Endodermal cell (in vitro differentiated cells): ENCODE results near the gene GATAD2B. TPM values are rescaled to one million over a fixed set of nuclear protein-coding genes. Genes with fewer than 3 reads are reported as not detected.

Experiments
- DNase-seq: peaks from one replicate; pipeline ENCODE4 v3.0.0-alpha.2; 2017
- H3K27ac ChIP-seq: 2 replicates; pipeline ENCODE4 v1.5.1; 2013; ENCODE audit warnings: mild to moderate bottlenecking, low read depth, low read length, moderate library complexity
- H3K27me3 ChIP-seq: 2 replicates; pipeline ENCODE4 v1.6.1; 2013; ENCODE audit warnings: mild to moderate bottlenecking, low read length, moderate library complexity; ENCODE audit not compliant: insufficient read depth, control insufficient read depth, poor library complexity, severe bottlenecking
- H3K36me3 ChIP-seq: 2 replicates; pipeline ENCODE4 v1.7.0; 2013; ENCODE audit warnings: mild to moderate bottlenecking, low read length, moderate library complexity; ENCODE audit not compliant: control insufficient read depth, insufficient read depth
- H3K4me1 ChIP-seq: one replicate; pipeline ENCODE4 v1.7.0; 2013; ENCODE audit warnings: low read length; ENCODE audit not compliant: control insufficient read depth, insufficient read depth
- H3K4me3 ChIP-seq: 2 replicates; pipeline ENCODE4 v1.5.1; 2013; ENCODE audit warnings: mild to moderate bottlenecking, low read length, moderate library complexity
- H3K9ac ChIP-seq: 2 replicates; pipeline ENCODE4 v1.6.1; 2013; ENCODE audit warnings: mild to moderate bottlenecking, low read length, moderate library complexity; ENCODE audit not compliant: poor library complexity, severe bottlenecking; ENCODE audit errors: extremely low read depth
- H3K9me3 ChIP-seq: 2 replicates; pipeline ENCODE4 v1.6.1; 2013; ENCODE audit warnings: mild to moderate bottlenecking, low read length, moderate library complexity; ENCODE audit not compliant: control insufficient read depth
- H3K27ac Mint-ChIP-seq: 2 replicates; pipeline ENCODE4 v1.8.0; 2020; ENCODE audit warnings: mixed read lengths
- H3K27me3 Mint-ChIP-seq: 2 replicates; pipeline ENCODE4 v1.8.0; 2021; ENCODE audit warnings: mild to moderate bottlenecking, mixed read lengths; ENCODE audit not compliant: insufficient read depth
- H3K36me3 Mint-ChIP-seq: 2 replicates; pipeline ENCODE4 v1.8.0; 2020; ENCODE audit warnings: low read depth, mixed read lengths
- H3K4me1 Mint-ChIP-seq: 2 replicates; pipeline ENCODE4 v1.8.0; 2020; ENCODE audit warnings: mixed read lengths
- H3K4me3 Mint-ChIP-seq: 2 replicates; pipeline ENCODE4 v1.8.0; 2020; ENCODE audit warnings: mild to moderate bottlenecking, moderate library complexity, mixed read lengths
- H3K9me3 Mint-ChIP-seq: 2 replicates; pipeline ENCODE4 v1.8.0; 2020; ENCODE audit warnings: mild to moderate bottlenecking, mixed read lengths
- CTCF ChIP-seq: fragments of 200-600 bp; sonication (generic); conservative IDR thresholded peaks from 2 replicates; pipeline ENCODE4 v1.5.0; 2021; ENCODE audit warnings: antibody characterized with exemption, mild to moderate bottlenecking
- whole genome bisulfite sequencing, 2 experiments: methylation state at CpG; one replicate each; pipeline versions ENCODE4 v1.1.5 to v1.1.7; 2013; ENCODE audit warnings: missing lambda C conversion rate in 2 of 2, mixed read lengths in 1 of 2; ENCODE audit not compliant: insufficient coverage in 1 of 2, insufficient read length in 1 of 2; 5-methylcytosine and 5-hydroxymethylcytosine counted together
- total RNA-seq, 2 donors: library from RNA; stranded (reverse); fragmentation: NEBNext Ultra II Directional in 1 of 2; extraction: Animal tissue kit (Norgen Biotek cat#: 25700) in 1 of 2; gene quantifications; 2 replicates in 1 of 2; 3 replicates in 1 of 2; pipeline ENCODE4 v1.2.1, GENCODE V29; 2021

GATAD2B gene
- total RNA-seq, 2 donors from 2014 or later = 45.2 to 51.2 TPM

- no peaks in the 10 kb centered on the region for H3K27me3 Mint-ChIP-seq
- no peaks in the 10 kb centered on the region for H3K9me3 Mint-ChIP-seq
- Histone ChIP-seq H3K4me3 (no peak overlapping the region), H3K27me3 (no peaks in the 10 kb centered on the region), H3K27ac (no peak overlapping the region), H3K9me3 (no peaks in the 10 kb centered on the region), H3K36me3 (peaks cover 26% of the 10 kb centered on the region), H3K9ac (no peak overlapping the region), H3K4me1 (no peaks in the 10 kb centered on the region)
- H3K36me3 Mint-ChIP-seq = peaks cover 38% of the 10 kb centered on the region
- no peak for TF ChIP-seq CTCF
- H3K4me1 Mint-ChIP-seq = no peaks in the 10 kb centered on the region
- no peak overlapping the region for H3K4me3 Mint-ChIP-seq
- H3K27ac Mint-ChIP-seq = no peak overlapping the region
- DNase-seq = no peak
- 96 to 100% methylated on average over 5 of the region's 5 CpGs for WGBS, 2 experiments
Observed at GRCh38 chr1:153852170-153852569, 70.6 kb downstream of the GATAD2B start.

- no peak for TF ChIP-seq CTCF
- H3K27me3 Mint-ChIP-seq = no peaks in the 10 kb centered on the region
- no peak for DNase-seq
- no peaks in the 10 kb centered on the region for H3K4me1 Mint-ChIP-seq
- no peak overlapping the region for H3K27ac Mint-ChIP-seq
- H3K4me3 ChIP-seq = no peak overlapping the region
- H3K9me3 ChIP-seq = no peaks in the 10 kb centered on the region
- H3K36me3 ChIP-seq = peaks cover 26% of the 10 kb centered on the region
- WGBS, 2 experiments = 73 to 74% methylated on average over 3 to 5 of the region's 5 CpGs
- H3K9me3 Mint-ChIP-seq = no peaks in the 10 kb centered on the region
- H3K9ac ChIP-seq = no peak overlapping the region
- no peaks in the 10 kb centered on the region for H3K4me1 ChIP-seq
- peaks cover 36% of the 10 kb centered on the region for H3K36me3 Mint-ChIP-seq
- no peaks in the 10 kb centered on the region for H3K27me3 ChIP-seq
- H3K4me3 Mint-ChIP-seq = no peak overlapping the region
- H3K27ac ChIP-seq = no peak overlapping the region
Observed at GRCh38 chr1:153849487-153850185, 73.1 kb downstream of the GATAD2B start.

DNA sequence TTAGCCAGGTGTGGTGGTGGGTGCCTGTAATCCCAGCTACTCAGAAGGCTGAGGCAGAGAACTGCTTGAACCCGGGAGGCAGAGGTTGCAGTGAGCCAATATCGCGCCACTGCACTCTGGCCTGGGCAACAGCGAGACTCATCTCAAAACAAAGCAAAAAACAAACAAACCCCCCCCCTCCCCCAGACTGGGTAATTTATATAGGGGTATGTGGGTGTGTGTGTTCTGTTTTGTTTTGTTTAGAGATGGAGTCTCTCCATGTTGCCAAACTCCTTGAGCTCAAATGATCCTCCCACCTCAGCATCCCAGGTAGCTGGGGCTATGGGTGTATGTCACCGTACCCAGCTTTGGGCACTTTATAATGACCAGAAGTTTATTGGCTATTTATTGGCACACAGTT, 74.0 kb downstream of the GATAD2B start:
- H3K27ac ChIP-seq = no peak overlapping the region
- no peak overlapping the region for H3K4me3 ChIP-seq

More for the DNA sequence above, 74.0 kb downstream of the GATAD2B start:
- H3K4me1 Mint-ChIP-seq = no peaks in the 10 kb centered on the region
- no peaks in the 10 kb centered on the region for H3K9me3 Mint-ChIP-seq
- TF ChIP-seq CTCF = no peak
- Histone ChIP-seq H3K4me1 (no peaks in the 10 kb centered on the region), H3K9ac (no peak overlapping the region), H3K27me3 (no peaks in the 10 kb centered on the region), H3K9me3 (no peaks in the 10 kb centered on the region), H3K36me3 (peaks cover 24% of the 10 kb centered on the region)
- H3K4me3 Mint-ChIP-seq = no peak overlapping the region
- no peaks in the 10 kb centered on the region for H3K27me3 Mint-ChIP-seq
- no peak overlapping the region for H3K27ac Mint-ChIP-seq
- 94% methylated on average over 4 of the region's 5 CpGs; no CpG with 5 or more reads in 1 of the 2 experiments for WGBS, 2 experiments
- DNase-seq = no peak
- peaks cover 37% of the 10 kb centered on the region for H3K36me3 Mint-ChIP-seq
